IMR-90 (cell line): ENCODE results near the gene DEGS2.
A peak's percentile ranks its signal among the peaks of the same experiment; 100 is the strongest.

Source experiments
- BHLHE40 ChIP-seq: fragments of 150-350 bp; IDR thresholded peaks from 2 replicates; pipeline ENCODE4 v1.6.1; 2016; ENCODE audit warnings: mild to moderate bottlenecking, low read depth, low read length
- CTCF ChIP-seq: conservative IDR thresholded peaks from 2 replicates; pipeline ENCODE4 v1.5.1; 2012; ENCODE audit warnings: mild to moderate bottlenecking, low read depth, low read length, improper control_type of control experiment
- MAFK ChIP-seq: IDR thresholded peaks from 2 replicates; pipeline ENCODE4 v1.6.1; 2012; ENCODE audit warnings: low read depth, low read length, improper control_type of control experiment
- MXI1 ChIP-seq: IDR thresholded peaks from 2 replicates; pipeline ENCODE4 v1.6.1; 2012; ENCODE audit warnings: low read depth, mild to moderate bottlenecking, low read length, moderate library complexity, borderline replicate concordance
- NFE2L2 ChIP-seq: fragments of 150-350 bp; IDR thresholded peaks from 2 replicates; pipeline ENCODE4 v1.6.1; 2016; ENCODE audit warnings: low read depth, mild to moderate bottlenecking, low read length
- POLR2A ChIP-seq: IDR thresholded peaks from 2 replicates; pipeline ENCODE4 v1.6.1; 2012; ENCODE audit warnings: mild to moderate bottlenecking, low read depth, low read length
- RAD21 ChIP-seq: IDR thresholded peaks from 2 replicates; pipeline ENCODE4 v1.6.1; 2012; ENCODE audit warnings: low read length, improper control_type of control experiment
- USF2 ChIP-seq: fragments of 150-350 bp; IDR thresholded peaks from 2 replicates; pipeline ENCODE4 v1.6.1; 2017; ENCODE audit warnings: mild to moderate bottlenecking, antibody characterized with exemption, low read length, low read depth

GRCh38 chr14:100140452-100141078, 18.9 kb downstream of the DEGS2 start:
- TF ChIP-seq RAD21 (peak; percentile 17; the same call in 1 of the 2 replicates), CTCF (peak; percentile 26; the same call in 1 of the 2 replicates), POLR2A (no peak), NFE2L2 (no peak), MXI1 (no peak), MAFK (no peak), BHLHE40 (no peak), USF2 (no peak)
